K562 (cell line): ENCODE results near the gene KIF25. TPM values are rescaled to one million over a fixed set of nuclear protein-coding genes. Genes with fewer than 3 reads are reported as not detected.

Experiments used
- CHD4 ChIP-seq: fragments of 200-600 bp; sonication (generic); IDR thresholded peaks from 3 replicates; pipeline ENCODE4 v1.6.1; 2012; ENCODE audit warnings: low read depth, mild to moderate bottlenecking, mixed read lengths, low read length, inconsistent platforms; ENCODE audit not compliant: insufficient read depth, insufficient replicate concordance, poor library complexity, severe bottlenecking
- FOXA3 ChIP-seq, 2 experiments: fragments of 450-650 bp in 1 of 2; sonication (generic) in 1 of 2; formaldehyde crosslinking; IDR thresholded peaks in 1 of 2; conservative IDR thresholded peaks in 1 of 2; 2 replicates each; pipeline versions ENCODE4 v1.4.0 to v1.8.0; 2020 to 2022; ENCODE audit warnings: mild to moderate bottlenecking in 2 of 2, missing genetic modification reagents in 1 of 2
- MEIS2 ChIP-seq: fragments of 450-650 bp; IDR thresholded peaks from 2 replicates; pipeline ENCODE4 v1.6.1; 2014; ENCODE audit warnings: mild to moderate bottlenecking; ENCODE audit not compliant: partially characterized antibody
- PHF21A ChIP-seq: fragments of 450-650 bp; IDR thresholded peaks from 2 replicates; pipeline ENCODE4 v1.6.1; 2017; ENCODE audit warnings: low read depth, borderline replicate concordance
- PYGO2 ChIP-seq: fragments of 450-650 bp; IDR thresholded peaks from 2 replicates; pipeline ENCODE4 v1.6.1; 2016; ENCODE audit warnings: mild to moderate bottlenecking, missing genetic modification characterization, moderate library complexity, missing compliant biosample characterization
- RBM17 ChIP-seq: fragments of 200-400 bp; formaldehyde crosslinking; IDR thresholded peaks from 2 replicates; pipeline ENCODE4 v1.6.1; 2017; ENCODE audit warnings: low read depth, mild to moderate bottlenecking, low read length, borderline replicate concordance
- ZNF79 ChIP-seq: fragments of 250-450 bp; sonication (Bioruptor Pico); IDR thresholded peaks from 2 replicates; pipeline ENCODE4 v1.4.0; 2020; ENCODE audit warnings: low read depth, mild to moderate bottlenecking, moderate library complexity
- polyA plus RNA-seq, 8 experiments: library from polyadenylated mRNA; depleted of rRNA in 4 of 8; stranded (reverse) in 5 of 8; unstranded in 3 of 8; fragments of >200 nt; fragmentation: Nextera tagmentation in 2 of 8; fragmentation: Illumina TruSeq in 1 of 8; extraction: Ambion mirVana in 2 of 8; extraction: Trizol in 1 of 8; gene quantifications; 2 replicates each; pipeline versions ENCODE4 v1.2.1 to v1.2.3, GENCODE V29; 2011 to 2014; ENCODE audit warnings: inconsistent platforms in 1 of 8, missing spikeins in 1 of 8
- total RNA-seq, 7 experiments: library from RNA; depleted of rRNA in 6 of 7; stranded (reverse); fragments of >200 nt in 6 of 7; fragmentation: Illumina TruSeq in 2 of 7; extraction: Trizol in 2 of 7; gene quantifications; 2 replicates each; pipeline versions ENCODE4 v1.2.1 to v1.2.3, GENCODE V29; 2011 to 2021; ENCODE audit warnings: low replicate concordance in 1 of 7
- TF ChIP-seq, protein P1 (sequence below), 3 experiments: fragments of 200-800 bp in 1 of 3; sonication (Bioruptor generic) in 1 of 3; sonication (generic) in 1 of 3; formaldehyde crosslinking in 1 of 3; IDR thresholded peaks; 2 replicates each; pipeline versions ENCODE4 v1.6.1 to v1.8.0; 2016 to 2022; ENCODE audit warnings: mild to moderate bottlenecking in 2 of 3, missing compliant biosample characterization in 2 of 3, missing genetic modification characterization in 2 of 3, missing genetic modification reagents in 1 of 3
- TF ChIP-seq, protein P2 (sequence below): fragments of 250-450 bp; sonication (Bioruptor Pico); IDR thresholded peaks from 2 replicates; pipeline ENCODE4 v1.4.0; 2020
- TF ChIP-seq, protein P3 (sequence below): fragments of 450-650 bp; IDR thresholded peaks from 2 replicates; pipeline ENCODE4 v1.6.1; 2016; ENCODE audit warnings: mild to moderate bottlenecking, moderate library complexity
- TF ChIP-seq, protein P4 (sequence below): fragments of 250-450 bp; sonication (Bioruptor Pico); IDR thresholded peaks from 2 replicates; pipeline ENCODE4 v1.5.0; 2021

The KIF25 gene
- total and polyA plus RNA-seq, 9 of the 15 experiments (the other 6 are each of a cell fraction or from before 2014, with no cell fraction given) = 0.04 to 0.49 (median 0.23) TPM; not detected in 5

DNA sequence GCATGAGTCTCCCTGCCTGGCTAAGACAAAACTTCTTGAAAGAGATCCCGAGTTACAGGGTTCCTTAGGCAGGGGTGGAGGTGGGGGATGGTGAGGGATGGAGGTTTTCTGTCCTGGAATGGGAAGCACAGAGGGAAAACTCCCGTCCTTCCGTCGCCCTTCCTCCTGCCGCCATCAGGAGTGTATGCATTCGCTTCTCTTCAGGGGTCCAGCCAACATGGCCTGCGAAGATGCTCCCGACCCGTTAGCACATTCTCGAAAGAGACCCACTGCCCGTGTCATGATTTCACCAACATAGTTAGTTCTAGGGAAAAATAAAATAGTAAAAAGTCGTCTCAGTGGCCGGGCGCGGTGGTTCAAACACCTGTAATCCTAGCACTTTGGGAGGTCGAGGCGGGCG, 37.1 kb downstream of the KIF25 start (continued):
- TF ChIP-seq, protein P1, sequence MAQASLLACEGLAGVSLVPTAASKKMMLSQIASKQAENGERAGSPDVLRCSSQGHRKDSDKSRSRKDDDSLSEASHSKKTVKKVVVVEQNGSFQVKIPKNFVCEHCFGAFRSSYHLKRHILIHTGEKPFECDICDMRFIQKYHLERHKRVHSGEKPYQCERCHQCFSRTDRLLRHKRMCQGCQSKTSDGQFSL (CRISPR knock-in tag; IDR thresholded peaks at IDR 0.05) = no peak
- TF ChIP-seq, protein P1 (tag; IDR thresholded peaks at IDR 0.05) = no peak
- TF ChIP-seq MEIS2 (no peak), FOXA3 (CRISPR knock-in tag; conservative IDR thresholded peaks at IDR 0.05 in 1 of 2, IDR thresholded peaks at IDR 0.05 in 1 of 2) (no peak), CHD4 (no peak), RBM17 (no peak), ZNF79 (CRISPR knock-in tag) (no peak), PYGO2 (no peak), PHF21A (no peak)
- TF ChIP-seq, protein P2, sequence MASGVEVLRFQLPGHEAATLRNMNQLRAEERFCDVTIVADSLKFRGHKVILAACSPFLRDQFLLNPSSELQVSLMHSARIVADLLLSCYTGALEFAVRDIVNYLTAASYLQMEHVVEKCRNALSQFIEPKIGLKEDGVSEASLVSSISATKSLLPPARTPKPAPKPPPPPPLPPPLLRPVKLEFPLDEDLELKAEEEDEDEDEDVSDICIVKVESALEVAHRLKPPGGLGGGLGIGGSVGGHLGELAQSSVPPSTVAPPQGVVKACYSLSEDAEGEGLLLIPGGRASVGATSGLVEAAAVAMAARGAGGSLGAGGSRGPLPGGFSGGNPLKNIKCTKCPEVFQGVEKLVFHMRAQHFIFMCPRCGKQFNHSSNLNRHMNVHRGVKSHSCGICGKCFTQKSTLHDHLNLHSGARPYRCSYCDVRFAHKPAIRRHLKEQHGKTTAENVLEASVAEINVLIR (CRISPR knock-in tag) = no peak
- TF ChIP-seq, protein P3, sequence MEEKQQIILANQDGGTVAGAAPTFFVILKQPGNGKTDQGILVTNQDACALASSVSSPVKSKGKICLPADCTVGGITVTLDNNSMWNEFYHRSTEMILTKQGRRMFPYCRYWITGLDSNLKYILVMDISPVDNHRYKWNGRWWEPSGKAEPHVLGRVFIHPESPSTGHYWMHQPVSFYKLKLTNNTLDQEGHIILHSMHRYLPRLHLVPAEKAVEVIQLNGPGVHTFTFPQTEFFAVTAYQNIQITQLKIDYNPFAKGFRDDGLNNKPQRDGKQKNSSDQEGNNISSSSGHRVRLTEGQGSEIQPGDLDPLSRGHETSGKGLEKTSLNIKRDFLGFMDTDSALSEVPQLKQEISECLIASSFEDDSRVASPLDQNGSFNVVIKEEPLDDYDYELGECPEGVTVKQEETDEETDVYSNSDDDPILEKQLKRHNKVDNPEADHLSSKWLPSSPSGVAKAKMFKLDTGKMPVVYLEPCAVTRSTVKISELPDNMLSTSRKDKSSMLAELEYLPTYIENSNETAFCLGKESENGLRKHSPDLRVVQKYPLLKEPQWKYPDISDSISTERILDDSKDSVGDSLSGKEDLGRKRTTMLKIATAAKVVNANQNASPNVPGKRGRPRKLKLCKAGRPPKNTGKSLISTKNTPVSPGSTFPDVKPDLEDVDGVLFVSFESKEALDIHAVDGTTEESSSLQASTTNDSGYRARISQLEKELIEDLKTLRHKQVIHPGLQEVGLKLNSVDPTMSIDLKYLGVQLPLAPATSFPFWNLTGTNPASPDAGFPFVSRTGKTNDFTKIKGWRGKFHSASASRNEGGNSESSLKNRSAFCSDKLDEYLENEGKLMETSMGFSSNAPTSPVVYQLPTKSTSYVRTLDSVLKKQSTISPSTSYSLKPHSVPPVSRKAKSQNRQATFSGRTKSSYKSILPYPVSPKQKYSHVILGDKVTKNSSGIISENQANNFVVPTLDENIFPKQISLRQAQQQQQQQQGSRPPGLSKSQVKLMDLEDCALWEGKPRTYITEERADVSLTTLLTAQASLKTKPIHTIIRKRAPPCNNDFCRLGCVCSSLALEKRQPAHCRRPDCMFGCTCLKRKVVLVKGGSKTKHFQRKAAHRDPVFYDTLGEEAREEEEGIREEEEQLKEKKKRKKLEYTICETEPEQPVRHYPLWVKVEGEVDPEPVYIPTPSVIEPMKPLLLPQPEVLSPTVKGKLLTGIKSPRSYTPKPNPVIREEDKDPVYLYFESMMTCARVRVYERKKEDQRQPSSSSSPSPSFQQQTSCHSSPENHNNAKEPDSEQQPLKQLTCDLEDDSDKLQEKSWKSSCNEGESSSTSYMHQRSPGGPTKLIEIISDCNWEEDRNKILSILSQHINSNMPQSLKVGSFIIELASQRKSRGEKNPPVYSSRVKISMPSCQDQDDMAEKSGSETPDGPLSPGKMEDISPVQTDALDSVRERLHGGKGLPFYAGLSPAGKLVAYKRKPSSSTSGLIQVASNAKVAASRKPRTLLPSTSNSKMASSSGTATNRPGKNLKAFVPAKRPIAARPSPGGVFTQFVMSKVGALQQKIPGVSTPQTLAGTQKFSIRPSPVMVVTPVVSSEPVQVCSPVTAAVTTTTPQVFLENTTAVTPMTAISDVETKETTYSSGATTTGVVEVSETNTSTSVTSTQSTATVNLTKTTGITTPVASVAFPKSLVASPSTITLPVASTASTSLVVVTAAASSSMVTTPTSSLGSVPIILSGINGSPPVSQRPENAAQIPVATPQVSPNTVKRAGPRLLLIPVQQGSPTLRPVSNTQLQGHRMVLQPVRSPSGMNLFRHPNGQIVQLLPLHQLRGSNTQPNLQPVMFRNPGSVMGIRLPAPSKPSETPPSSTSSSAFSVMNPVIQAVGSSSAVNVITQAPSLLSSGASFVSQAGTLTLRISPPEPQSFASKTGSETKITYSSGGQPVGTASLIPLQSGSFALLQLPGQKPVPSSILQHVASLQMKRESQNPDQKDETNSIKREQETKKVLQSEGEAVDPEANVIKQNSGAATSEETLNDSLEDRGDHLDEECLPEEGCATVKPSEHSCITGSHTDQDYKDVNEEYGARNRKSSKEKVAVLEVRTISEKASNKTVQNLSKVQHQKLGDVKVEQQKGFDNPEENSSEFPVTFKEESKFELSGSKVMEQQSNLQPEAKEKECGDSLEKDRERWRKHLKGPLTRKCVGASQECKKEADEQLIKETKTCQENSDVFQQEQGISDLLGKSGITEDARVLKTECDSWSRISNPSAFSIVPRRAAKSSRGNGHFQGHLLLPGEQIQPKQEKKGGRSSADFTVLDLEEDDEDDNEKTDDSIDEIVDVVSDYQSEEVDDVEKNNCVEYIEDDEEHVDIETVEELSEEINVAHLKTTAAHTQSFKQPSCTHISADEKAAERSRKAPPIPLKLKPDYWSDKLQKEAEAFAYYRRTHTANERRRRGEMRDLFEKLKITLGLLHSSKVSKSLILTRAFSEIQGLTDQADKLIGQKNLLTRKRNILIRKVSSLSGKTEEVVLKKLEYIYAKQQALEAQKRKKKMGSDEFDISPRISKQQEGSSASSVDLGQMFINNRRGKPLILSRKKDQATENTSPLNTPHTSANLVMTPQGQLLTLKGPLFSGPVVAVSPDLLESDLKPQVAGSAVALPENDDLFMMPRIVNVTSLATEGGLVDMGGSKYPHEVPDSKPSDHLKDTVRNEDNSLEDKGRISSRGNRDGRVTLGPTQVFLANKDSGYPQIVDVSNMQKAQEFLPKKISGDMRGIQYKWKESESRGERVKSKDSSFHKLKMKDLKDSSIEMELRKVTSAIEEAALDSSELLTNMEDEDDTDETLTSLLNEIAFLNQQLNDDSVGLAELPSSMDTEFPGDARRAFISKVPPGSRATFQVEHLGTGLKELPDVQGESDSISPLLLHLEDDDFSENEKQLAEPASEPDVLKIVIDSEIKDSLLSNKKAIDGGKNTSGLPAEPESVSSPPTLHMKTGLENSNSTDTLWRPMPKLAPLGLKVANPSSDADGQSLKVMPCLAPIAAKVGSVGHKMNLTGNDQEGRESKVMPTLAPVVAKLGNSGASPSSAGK = no peak
- TF ChIP-seq, protein P4, sequence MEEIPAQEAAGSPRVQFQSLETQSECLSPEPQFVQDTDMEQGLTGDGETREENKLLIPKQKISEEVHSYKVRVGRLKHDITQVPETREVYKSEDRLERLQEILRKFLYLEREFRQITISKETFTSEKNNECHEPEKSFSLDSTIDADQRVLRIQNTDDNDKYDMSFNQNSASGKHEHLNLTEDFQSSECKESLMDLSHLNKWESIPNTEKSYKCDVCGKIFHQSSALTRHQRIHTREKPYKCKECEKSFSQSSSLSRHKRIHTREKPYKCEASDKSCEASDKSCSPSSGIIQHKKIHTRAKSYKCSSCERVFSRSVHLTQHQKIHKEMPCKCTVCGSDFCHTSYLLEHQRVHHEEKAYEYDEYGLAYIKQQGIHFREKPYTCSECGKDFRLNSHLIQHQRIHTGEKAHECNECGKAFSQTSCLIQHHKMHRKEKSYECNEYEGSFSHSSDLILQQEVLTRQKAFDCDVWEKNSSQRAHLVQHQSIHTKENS (CRISPR knock-in tag) = no peak
